ENCODE measurements around the gene DNAJC3. TPM values are rescaled to one million over a fixed set of nuclear protein-coding genes. Genes with fewer than 3 reads are reported as not detected.

The DNAJC3 gene
- total and polyA plus RNA-seq, 2 of the 13 experiments (the other 11 are each of a cell fraction or from before 2014, with no cell fraction given) = 10.4 to 48.2 TPM

GRCh38 chr13:95676762-95677563, at the start of gene DNAJC3 (continued):
- TF ChIP-seq ZNF276 (CRISPR knock-in tag; IDR thresholded peaks at IDR 0.05; ENCODE audit: low read depth) = no peak
- no peak for TF ChIP-seq ZBTB34 (CRISPR knock-in tag; IDR thresholded peaks at IDR 0.05)
- peak; percentile 81; the same call in 1 of the 2 replicates for TF ChIP-seq SMYD3 (CRISPR knock-in tag; IDR thresholded peaks at IDR 0.05)
- TF ChIP-seq CBFB (CRISPR knock-in tag; IDR thresholded peaks at IDR 0.05) = 0 out of 2 replicates have a peak, but pooled peaks have one; percentile 44
- TF ChIP-seq ZNF503 (CRISPR knock-in tag; IDR thresholded peaks at IDR 0.05) = no peak
- peak; percentile 36; the same call in 1 of the 2 replicates for TF ChIP-seq GLI4 (CRISPR knock-in tag; IDR thresholded peaks at IDR 0.05; ENCODE audit: borderline replicate concordance)
- TF ChIP-seq SRF (IDR thresholded peaks at IDR 0.05; ENCODE audit: low read depth, low read length) = no peak
- TF ChIP-seq MLXIP (CRISPR knock-in tag; IDR thresholded peaks at IDR 0.05; ENCODE audit: borderline replicate concordance) = no peak
- TF ChIP-seq ZBTB49 (CRISPR knock-in tag; IDR thresholded peaks at IDR 0.05; ENCODE audit: borderline replicate concordance) = 0 out of 2 replicates have a peak, but pooled peaks have one; percentile 50
- TF ChIP-seq ZNF18 (CRISPR knock-in tag; IDR thresholded peaks at IDR 0.05; ENCODE audit: insufficient replicate concordance) = no peak
- TF ChIP-seq ARID3A (IDR thresholded peaks at IDR 0.05; ENCODE audit: low read depth, low read length) = no peak
